EH (cell line): Measurements from ENCODE around the gene TMEM181.
A peak's percentile ranks its signal among the peaks of the same experiment; 100 is the strongest.
"Not testable (repeated sequence)": the region's sequence is repeated elsewhere in the genome, so short reads cannot be mapped to it uniquely, and the experiment has no call there.

Source experiments
- DNase-seq: peaks from one replicate; pipeline ENCODE4 v3.0.0-alpha.2; 2015; ENCODE audit warnings: low read depth

The TMEM181 gene

GRCh38 chr6:158638324-158638854, 78.5 kb downstream of the TMEM181 start:
- DNase-seq, result peak; percentile 11

- DNase-seq, result no peak
Measured at GRCh38 chr6:158639056-158639455, 79.2 kb downstream of the TMEM181 start.

GRCh38 chr6:158640519-158640918, 80.6 kb downstream of the TMEM181 start:
- no peak for DNase-seq

DNA sequence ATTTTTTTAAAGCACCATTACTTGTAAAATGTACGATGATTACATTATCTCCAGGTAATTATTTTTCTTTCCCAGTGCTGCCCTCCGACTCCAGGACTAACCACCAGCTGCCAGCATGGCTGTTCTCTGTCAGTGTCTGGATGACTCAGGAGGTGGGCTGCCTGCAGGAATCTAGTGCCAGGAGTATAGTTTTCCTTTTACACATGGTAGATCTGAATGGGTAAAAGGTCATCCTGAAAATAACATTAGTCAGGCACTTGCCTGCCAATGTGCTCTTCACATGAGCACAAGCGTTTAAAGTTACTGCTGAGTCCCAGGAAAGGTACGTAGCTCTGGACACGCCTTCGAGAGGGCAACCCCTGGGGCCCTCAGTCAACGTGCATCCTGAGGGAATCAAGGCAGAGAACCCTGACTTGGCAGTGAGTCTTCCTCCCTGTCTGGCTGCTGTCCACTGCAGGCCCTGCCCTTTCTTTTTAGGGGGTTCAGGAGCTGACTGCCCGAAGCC, 82.3 kb downstream of the TMEM181 start:
- DNase-seq, result peak; percentile 66

DNA sequence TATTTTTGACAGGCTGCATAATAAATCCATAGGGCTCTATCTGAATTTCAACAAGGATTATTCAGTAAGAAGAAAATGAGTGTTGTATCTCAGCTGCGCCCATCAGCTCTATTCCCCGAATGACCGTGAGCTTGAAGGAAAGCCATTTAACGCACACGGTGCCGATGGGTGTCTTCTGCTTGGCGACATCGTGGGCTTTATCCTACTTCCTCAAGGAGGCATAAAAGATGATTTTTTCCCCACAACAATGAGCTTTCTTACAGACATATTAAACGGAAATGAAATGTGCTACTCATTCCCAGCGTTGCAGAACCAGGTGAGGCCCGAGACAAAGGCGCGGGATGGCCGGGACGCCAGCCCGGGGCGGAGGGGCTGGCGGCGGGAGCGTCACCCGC, 83.9 kb downstream of the TMEM181 start:
- peak; percentile 19 for DNase-seq

DNA sequence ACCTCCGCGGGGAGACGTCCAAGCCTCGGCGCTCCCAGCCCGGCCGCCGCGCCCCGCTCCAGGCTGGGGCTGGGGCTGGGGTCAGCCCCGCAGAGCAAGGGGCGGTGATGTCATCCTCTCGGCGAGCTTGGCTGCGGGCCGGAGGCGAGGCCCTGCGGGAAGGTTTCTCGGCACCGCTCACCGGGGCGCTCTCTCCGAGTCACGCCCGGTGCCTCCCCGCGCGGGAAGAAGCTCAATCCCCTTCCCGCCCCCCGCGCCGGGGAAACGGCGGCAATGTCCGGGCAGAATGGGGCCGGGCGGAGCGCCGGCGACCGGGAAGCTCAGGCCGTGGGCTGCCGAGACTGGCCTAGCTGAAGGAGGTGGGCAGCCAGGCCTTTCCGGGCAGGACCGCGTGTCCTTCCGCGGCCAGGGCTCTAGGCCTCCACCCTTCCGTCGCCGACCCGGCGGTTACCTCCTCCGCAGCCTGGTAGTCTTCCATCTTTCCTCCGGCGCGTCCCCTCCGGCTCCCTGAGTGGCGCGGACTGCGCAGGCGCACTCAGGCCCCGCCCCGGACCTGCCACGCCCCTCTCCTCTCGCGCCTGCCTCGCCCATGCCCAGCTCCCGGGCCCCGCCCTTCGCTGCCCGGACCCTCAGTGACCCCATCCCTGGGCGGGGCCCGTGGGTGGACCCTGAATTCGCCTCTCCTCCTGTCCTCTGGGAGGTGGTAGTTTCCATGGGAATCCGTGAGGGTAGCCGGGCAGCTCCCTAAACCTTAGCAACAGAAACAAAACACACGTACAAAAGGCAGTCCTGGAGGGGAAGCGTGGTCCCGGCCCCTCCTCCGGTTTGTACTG, 84.6 kb downstream of the TMEM181 start, which contains the start of gene DYNLT1:
DYNLT1 (minus strand) TSS at position 513 of the 833 bp plus-strand sequence; CDS start at position 478, 35 bp downstream.
- DNase-seq, result peak; percentile 90

GRCh38 chr6:158645064-158646022, 85.5 kb downstream of the TMEM181 start:
- no peak for DNase-seq

- peak; percentile 16 for DNase-seq
Measured at GRCh38 chr6:158646023-158646910, 86.4 kb downstream of the TMEM181 start.

GRCh38 chr6:158647501-158647900, 87.6 kb downstream of the TMEM181 start:
- peak; percentile 75 for DNase-seq

DNA sequence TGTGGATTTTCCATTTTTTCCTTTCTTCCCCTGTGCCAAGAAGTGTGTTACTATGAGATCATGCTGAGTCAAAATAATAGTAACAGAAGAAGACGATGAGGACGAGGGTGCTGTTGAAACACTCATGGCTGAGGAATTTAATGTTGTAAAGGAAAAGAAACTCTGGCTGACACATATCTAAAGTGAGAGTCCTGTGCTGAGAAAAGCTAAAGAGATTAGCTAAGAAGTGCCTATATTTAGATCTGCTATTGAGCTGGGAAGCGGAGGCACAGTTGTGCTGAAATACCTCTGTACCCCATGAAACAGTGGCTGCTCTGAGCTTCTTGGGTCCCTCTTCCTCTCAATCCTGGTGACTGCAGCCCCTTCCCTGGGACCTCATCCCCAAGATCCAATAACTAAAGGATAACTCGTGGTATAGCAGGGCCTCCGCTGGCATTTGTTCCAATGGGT, 88.8 kb downstream of the TMEM181 start:
- peak; percentile 96 for DNase-seq

DNA sequence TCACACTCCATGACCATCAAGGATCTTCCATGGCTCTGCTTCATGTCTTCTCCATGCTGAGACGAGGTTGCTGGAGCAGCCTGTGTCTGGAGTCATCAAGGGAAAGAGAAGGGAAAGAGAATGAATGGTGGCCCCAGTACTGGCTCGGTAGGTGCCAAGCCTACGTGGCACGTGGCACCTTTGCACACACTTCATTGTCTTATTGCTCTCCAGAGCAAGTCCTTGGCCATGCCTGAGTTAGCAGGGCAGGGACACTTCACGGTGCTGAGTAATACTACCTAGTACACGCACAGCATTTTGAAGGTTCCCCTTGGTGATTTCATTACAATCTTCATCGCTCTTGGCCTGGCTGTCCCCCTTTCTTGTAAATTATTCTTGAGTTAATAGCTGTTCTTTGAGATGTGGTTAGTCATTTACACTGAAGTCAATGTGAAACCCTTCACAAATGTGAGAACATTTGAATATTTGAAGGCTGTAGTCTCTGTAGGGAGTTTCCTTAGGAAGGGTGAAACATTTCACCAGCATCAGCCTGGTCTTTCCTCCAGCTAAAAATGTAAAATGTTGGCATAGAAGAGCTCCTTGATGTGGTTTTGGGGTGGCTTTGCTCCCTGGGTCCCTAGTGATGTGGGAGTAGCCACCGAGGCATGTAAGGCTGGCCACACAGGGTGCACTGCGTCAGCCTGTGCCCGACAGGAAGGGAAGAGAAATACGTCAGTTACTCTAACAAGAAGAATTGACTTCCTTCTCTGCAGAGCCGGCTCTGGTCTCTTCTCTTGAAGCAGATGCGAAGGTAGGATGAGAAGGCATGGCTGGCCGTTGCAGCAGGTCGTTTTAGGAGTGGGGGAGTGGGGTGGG, 89.6 kb downstream of the TMEM181 start, which contains the start of gene SYTL3:
SYTL3 (plus strand) TSS at position 766 of the 855 bp plus-strand sequence. CDS start 13,215 bp downstream, outside the sequence.
- DNase-seq, result peak; percentile 66

- DNase-seq, result not testable (repeated sequence)
Measured at GRCh38 chr6:158651981-158652737, 92.3 kb downstream of the TMEM181 start.

- DNase-seq, result no peak
Measured at GRCh38 chr6:158653577-158654354, 93.9 kb downstream of the TMEM181 start.

DNA sequence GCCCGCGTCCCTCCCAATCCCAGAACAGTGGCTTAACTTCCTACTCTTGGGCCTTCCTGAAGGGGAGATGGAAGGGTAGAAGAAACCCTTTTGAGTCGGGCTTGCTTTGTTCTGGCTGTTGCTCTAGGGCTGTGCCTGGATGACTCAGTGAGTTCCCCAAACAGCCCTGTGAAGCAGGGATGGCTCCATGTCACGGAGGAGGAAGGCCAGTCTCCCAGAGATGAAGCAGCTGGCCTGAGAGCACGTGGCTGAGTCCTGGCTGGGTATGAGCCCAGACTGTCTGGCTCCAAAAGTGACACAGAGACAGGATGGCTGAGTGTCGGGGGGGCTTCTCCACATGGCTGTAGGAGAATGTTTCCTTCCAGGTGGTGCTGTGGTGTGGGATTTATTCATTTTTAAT, 94.6 kb downstream of the TMEM181 start:
- peak; percentile 96 for DNase-seq

GRCh38 chr6:158654960-158655489, 95.1 kb downstream of the TMEM181 start:
- peak; percentile 91 for DNase-seq

- peak; percentile 14 for DNase-seq
Measured at GRCh38 chr6:158655569-158656450, 95.9 kb downstream of the TMEM181 start.

DNA sequence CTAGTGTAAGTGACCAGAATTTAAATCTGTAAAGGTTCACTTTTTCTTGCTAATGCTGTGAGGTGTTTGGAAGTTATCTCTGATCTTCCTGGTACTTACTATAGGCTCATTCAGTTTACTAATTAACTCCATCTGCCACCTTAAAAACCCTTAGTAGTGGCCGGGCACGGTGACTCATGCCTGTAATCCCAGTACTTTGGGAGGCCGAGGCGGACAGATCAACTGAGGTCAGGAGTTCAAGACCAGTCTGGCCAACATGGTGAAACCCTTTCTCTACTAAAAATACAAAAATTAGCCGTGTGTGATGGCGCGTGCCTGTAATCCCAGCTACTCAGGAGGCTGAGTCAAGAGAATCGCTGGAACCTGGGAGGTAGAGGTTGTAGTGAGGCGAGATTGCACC, 97.1 kb downstream of the TMEM181 start:
- peak; percentile 79 for DNase-seq
